Liver (tissue), 9 donors: Measurements from ENCODE around the gene VWA5B1. TPM values are rescaled to one million over a fixed set of nuclear protein-coding genes. Genes with fewer than 3 reads are reported as not detected.

Experiments
- DNase-seq: peaks from one replicate; pipeline ENCODE4 v3.0.0-alpha.2; 2017; ENCODE audit warnings: low spot score
- H3K27ac ChIP-seq, 2 donors: one replicate each; pipeline ENCODE4 v1.7.0; 2013; ENCODE audit warnings: inconsistent platforms in 2 of 2, low read length in 2 of 2, control low read depth in 1 of 2, low read depth in 1 of 2, mild to moderate bottlenecking in 1 of 2
- H3K27me3 ChIP-seq, 4 donors: one replicate each; pipeline versions ENCODE4 v1.6.1 to v1.7.0; 2013; ENCODE audit warnings: low read length in 3 of 4, inconsistent platforms in 1 of 4, mild to moderate bottlenecking in 1 of 4, moderate library complexity in 1 of 4; ENCODE audit not compliant: control insufficient read depth in 4 of 4, insufficient read depth in 4 of 4
- H3K36me3 ChIP-seq, 4 donors: one replicate each; pipeline versions ENCODE4 v1.6.1 to v1.7.0; 2013; ENCODE audit warnings: low read length in 3 of 4, mild to moderate bottlenecking in 3 of 4, low read depth in 1 of 4, moderate library complexity in 1 of 4; ENCODE audit not compliant: control insufficient read depth in 4 of 4, insufficient read depth in 3 of 4
- H3K4me1 ChIP-seq, 4 donors: one replicate each; pipeline versions ENCODE4 v1.6.1 to v1.7.0; 2013; ENCODE audit warnings: low read length in 3 of 4, mild to moderate bottlenecking in 3 of 4, moderate library complexity in 1 of 4; ENCODE audit not compliant: control insufficient read depth in 4 of 4, insufficient read depth in 4 of 4
- H3K4me3 ChIP-seq, 3 donors: one replicate each; pipeline versions ENCODE4 v1.6.1 to v1.7.0; 2013; ENCODE audit warnings: low read length in 3 of 3, control low read depth in 1 of 3, low read depth in 1 of 3, mild to moderate bottlenecking in 1 of 3
- H3K9ac ChIP-seq, 2 donors: one replicate each; pipeline ENCODE4 v1.7.0; 2013; ENCODE audit warnings: low read length in 2 of 2, mild to moderate bottlenecking in 2 of 2, moderate library complexity in 2 of 2, control low read depth in 1 of 2, low read depth in 1 of 2
- H3K9me3 ChIP-seq, 4 donors: one replicate each; pipeline versions ENCODE4 v1.6.1 to v1.7.0; 2013; ENCODE audit warnings: low read length in 3 of 4; ENCODE audit not compliant: control insufficient read depth in 4 of 4
- ATF3 ChIP-seq: IDR thresholded peaks from 2 replicates; pipeline ENCODE4 v1.6.1; 2016; ENCODE audit warnings: antibody characterized with exemption
- CTCF ChIP-seq: fragments of 150-350 bp; IDR thresholded peaks from 2 replicates; pipeline ENCODE4 v1.5.1; 2017; ENCODE audit warnings: improper control_type of control experiment, low read depth, low read length; ENCODE audit not compliant: missing input control
- EGR1 ChIP-seq, 2 donors: IDR thresholded peaks; 2 replicates each; pipeline ENCODE4 v1.6.1; 2016 to 2018; ENCODE audit warnings: antibody characterized with exemption in 2 of 2, low read depth in 2 of 2
- FOXA1 ChIP-seq: IDR thresholded peaks from 2 replicates; pipeline ENCODE4 v1.6.1; 2016; ENCODE audit warnings: antibody characterized with exemption
- FOXA2 ChIP-seq: IDR thresholded peaks from 2 replicates; pipeline ENCODE4 v1.6.1; 2016; ENCODE audit warnings: antibody characterized with exemption
- HNF4G ChIP-seq: IDR thresholded peaks from 2 replicates; pipeline ENCODE4 v1.6.1; 2016; ENCODE audit warnings: antibody characterized with exemption
- MAX ChIP-seq: IDR thresholded peaks from 2 replicates; pipeline ENCODE4 v1.6.1; 2016; ENCODE audit warnings: antibody characterized with exemption
- NR2F2 ChIP-seq: IDR thresholded peaks from 2 replicates; pipeline ENCODE4 v1.6.1; 2016; ENCODE audit warnings: antibody characterized with exemption
- RAD21 ChIP-seq, 2 donors: IDR thresholded peaks; 2 replicates each; pipeline ENCODE4 v1.6.1; 2016; ENCODE audit warnings: antibody characterized with exemption in 2 of 2, mild to moderate bottlenecking in 2 of 2
- REST ChIP-seq: IDR thresholded peaks from 2 replicates; pipeline ENCODE4 v1.6.1; 2016; ENCODE audit warnings: antibody characterized with exemption, mild to moderate bottlenecking
- SP1 ChIP-seq: IDR thresholded peaks from 2 replicates; pipeline ENCODE4 v1.6.1; 2018; ENCODE audit warnings: antibody characterized with exemption, mild to moderate bottlenecking
- TAF1 ChIP-seq: conservative IDR thresholded peaks from 2 replicates; pipeline ENCODE4 v1.6.1; 2016; ENCODE audit warnings: antibody characterized with exemption, mild to moderate bottlenecking
- YY1 ChIP-seq: IDR thresholded peaks from 2 replicates; pipeline ENCODE4 v1.6.1; 2016; ENCODE audit warnings: antibody characterized with exemption, mild to moderate bottlenecking
- ZBTB33 ChIP-seq: IDR thresholded peaks from 2 replicates; pipeline ENCODE4 v1.6.1; 2016; ENCODE audit warnings: antibody characterized with exemption
- WGBS: extraction: QIAGEN DNeasy Blood & Tissue Kit; methylation state at CpG from one replicate; pipeline ENCODE4 v1.1.7; 2013; 5-methylcytosine and 5-hydroxymethylcytosine counted together
- polyA plus RNA-seq, 2 donors: library from polyadenylated mRNA; stranded (reverse) in 1 of 2; unstranded in 1 of 2; fragments of 200-250 nt in 1 of 2; fragments of >200 nt in 1 of 2; fragmentation: Nextera tagmentation in 1 of 2; extraction: Ambion mirVana in 1 of 2; gene quantifications; one replicate each; pipeline versions ENCODE4 v1.2.1 to v1.2.3, GENCODE V29; 2013 to 2015
- total RNA-seq, 2 donors: library from RNA; depleted of rRNA; stranded (reverse); fragments of >200 nt; gene quantifications; one replicate each; pipeline ENCODE4 v1.2.3, GENCODE V29; 2014
- donor health status: healthy.
- donor health status: healthy.
- donor health status: healthy.
- donor health status: healthy.
- donor health status: healthy.

The VWA5B1 gene
- total and polyA plus RNA-seq, 4 donors: not detected

GRCh38 chr1:20301463-20302107, 10.9 kb downstream of the VWA5B1 start:
- DNase-seq: no peak
- Histone ChIP-seq H3K36me3 (no peaks in the 10 kb centered on the region), H3K4me3 (no peak overlapping the region), H3K27ac (no peak overlapping the region), H3K4me1 (no peaks in the 10 kb centered on the region), H3K9ac (no peak overlapping the region), H3K9me3 (no peaks in the 10 kb centered on the region), H3K27me3 (no peaks in the 10 kb centered on the region)
- TF ChIP-seq YY1 (no peak), TAF1 (no peak), FOXA1 (no peak), HNF4G (no peak), SP1 (no peak), MAX (no peak), ATF3 (no peak), ZBTB33 (no peak), CTCF (no peak), NR2F2 (no peak)
- 78% methylated on average over 13 of the region's 13 CpGs for WGBS

GRCh38 chr1:20302108-20302471, 11.4 kb downstream of the VWA5B1 start:
- no peaks in the 10 kb centered on the region for H3K27me3 ChIP-seq
- H3K36me3 ChIP-seq: no peaks in the 10 kb centered on the region
- H3K27ac ChIP-seq: no peak overlapping the region
- no peak overlapping the region for H3K4me3 ChIP-seq
- TF ChIP-seq FOXA2 (no peak), REST (no peak), CTCF (no peak), TAF1 (no peak), FOXA1 (no peak), EGR1 (IDR thresholded peaks at IDR 0.05; ENCODE audit: low read depth in 2 of 2) (no peak), ZBTB33 (no peak), MAX (no peak), ATF3 (no peak), NR2F2 (no peak), SP1 (no peak), RAD21 (IDR thresholded peaks at IDR 0.05) (no peak)
- no peaks in the 10 kb centered on the region for H3K9me3 ChIP-seq
- H3K9ac ChIP-seq: no peak overlapping the region
- DNase-seq: no peak
- no peaks in the 10 kb centered on the region for H3K4me1 ChIP-seq
- 64% methylated on average over 2 of the region's 2 CpGs for WGBS
